ENCODE measurements around the gene NKG7. TPM values are rescaled to one million over a fixed set of nuclear protein-coding genes. Genes with fewer than 3 reads are reported as not detected.

Gene NKG7
- total and polyA plus RNA-seq, 2 experiments from 2014 or later: not detected

DNA sequence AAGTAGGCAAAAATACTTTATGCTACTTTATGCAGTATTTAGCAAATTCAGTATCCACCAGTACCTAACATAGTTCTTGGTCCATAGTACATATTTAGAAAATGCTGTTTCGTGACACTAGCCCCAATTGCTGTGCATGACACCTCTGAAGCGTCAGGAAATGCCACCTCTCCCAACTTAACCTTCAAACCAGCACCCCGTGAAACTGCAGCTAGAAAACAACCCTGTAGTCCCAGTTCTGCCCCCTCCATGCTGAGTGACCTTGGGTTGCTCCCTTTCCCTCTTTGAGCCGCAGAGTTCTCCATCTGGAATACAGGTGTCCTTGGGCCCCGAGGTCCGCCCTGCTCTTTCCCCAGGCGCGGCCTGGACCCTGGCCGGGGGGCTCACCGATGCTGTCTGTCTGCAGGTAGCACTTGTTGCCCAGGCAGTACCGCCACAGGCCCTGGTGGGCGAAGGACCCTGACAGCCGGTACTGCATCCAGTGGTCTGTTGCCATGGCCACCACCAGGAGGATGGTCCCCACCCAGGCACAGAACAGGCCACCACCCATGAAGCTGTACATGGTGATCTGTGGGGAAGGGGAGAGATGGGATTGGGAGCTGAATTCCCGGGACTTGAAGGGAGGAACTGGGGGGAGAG lies 14.5 kb upstream of the NKG7 start:
- no peaks in the 10 kb centered on the region for H3K36me3 ChIP-seq (ENCODE audit: insufficient read depth)

DNA sequence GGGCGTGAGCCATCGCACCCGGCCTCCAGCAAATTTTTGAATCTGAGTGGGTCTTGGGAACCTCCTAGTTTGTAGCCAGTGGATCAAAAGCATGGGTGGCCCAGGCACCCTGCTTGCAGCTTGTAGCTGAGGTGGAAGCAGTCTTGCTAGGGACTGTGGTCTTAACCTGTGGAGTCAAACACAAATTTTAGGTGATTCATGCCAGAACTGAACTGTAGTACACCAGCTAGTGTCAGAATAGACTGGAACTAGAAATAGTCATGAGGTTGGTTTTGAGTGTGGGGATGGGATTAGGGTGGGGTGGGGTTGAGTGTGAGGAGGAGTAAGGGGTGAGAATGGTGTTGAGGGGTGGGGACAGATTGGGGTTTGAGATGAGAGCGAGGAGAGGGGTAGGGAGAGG lies 9.6 kb upstream of the NKG7 start:
- H3K79me2 ChIP-seq (replicated peaks; ENCODE audit: insufficient read depth): no peaks in the 10 kb centered on the region
- Mint-ChIP-seq H3K9me3 (peaks cover 28% of the 10 kb centered on the region), H3K36me3 (ENCODE audit: low read depth) (peaks cover 12% of the 10 kb centered on the region; the same call in 2 of the 3 replicates), H3K4me3 (no peak overlapping the region), H3K4me1 (no peaks in the 10 kb centered on the region), H3K27ac (no peak overlapping the region), H3K27me3 (ENCODE audit: insufficient read depth, low read depth, poor library complexity) (peaks cover 3% of the 10 kb centered on the region)
- no peaks in the 10 kb centered on the region for H3K4me1 ChIP-seq (ENCODE audit: insufficient read depth)
- H3F3A ChIP-seq (replicated peaks; ENCODE audit: low read depth): no peaks in the 10 kb centered on the region
- no peak for ATAC-seq
- H3K9me2 ChIP-seq (ENCODE audit: insufficient read depth): no peaks in the 10 kb centered on the region
- no peak overlapping the region for H2AFZ ChIP-seq
- H3K36me3 ChIP-seq (ENCODE audit: insufficient read depth): peaks cover 5% of the 10 kb centered on the region; the same call in 1 of the 2 replicates
- DNase-seq (ENCODE audit: low spot score): no peak
- no peaks in the 10 kb centered on the region for H4K20me1 ChIP-seq (replicated peaks; ENCODE audit: insufficient read depth)
- no peak overlapping the region for H3K27ac ChIP-seq (ENCODE audit: low read depth)
- H3K4me3 ChIP-seq: no peak overlapping the region
- H3K4me2 ChIP-seq: no peak overlapping the region
- no peaks in the 10 kb centered on the region for H3K27me3 ChIP-seq (ENCODE audit: insufficient read depth)
- TF ChIP-seq ZNF114 (CRISPR knock-in tag; IDR thresholded peaks at IDR 0.05) (no peak), EZH2phosphoT487 (IDR thresholded peaks at IDR 0.05; ENCODE audit: unreplicated experiment) (no peak), STAT1 (IDR thresholded peaks at IDR 0.05; ENCODE audit: unreplicated experiment) (no peak), EZH2 (IDR thresholded peaks at IDR 0.05; ENCODE audit: low read depth, unreplicated experiment) (no peak), JUNB (IDR thresholded peaks at IDR 0.05; ENCODE audit: unreplicated experiment) (no peak), NANOG (IDR thresholded peaks at IDR 0.05; ENCODE audit: borderline replicate concordance) (no peak), CREB1 (CRISPR knock-in tag; IDR thresholded peaks at IDR 0.05; ENCODE audit: low read depth) (no peak), POLR2AphosphoS5 (IDR thresholded peaks at IDR 0.05; ENCODE audit: low read depth) (no peak)
- TF ChIP-seq, protein P1, sequence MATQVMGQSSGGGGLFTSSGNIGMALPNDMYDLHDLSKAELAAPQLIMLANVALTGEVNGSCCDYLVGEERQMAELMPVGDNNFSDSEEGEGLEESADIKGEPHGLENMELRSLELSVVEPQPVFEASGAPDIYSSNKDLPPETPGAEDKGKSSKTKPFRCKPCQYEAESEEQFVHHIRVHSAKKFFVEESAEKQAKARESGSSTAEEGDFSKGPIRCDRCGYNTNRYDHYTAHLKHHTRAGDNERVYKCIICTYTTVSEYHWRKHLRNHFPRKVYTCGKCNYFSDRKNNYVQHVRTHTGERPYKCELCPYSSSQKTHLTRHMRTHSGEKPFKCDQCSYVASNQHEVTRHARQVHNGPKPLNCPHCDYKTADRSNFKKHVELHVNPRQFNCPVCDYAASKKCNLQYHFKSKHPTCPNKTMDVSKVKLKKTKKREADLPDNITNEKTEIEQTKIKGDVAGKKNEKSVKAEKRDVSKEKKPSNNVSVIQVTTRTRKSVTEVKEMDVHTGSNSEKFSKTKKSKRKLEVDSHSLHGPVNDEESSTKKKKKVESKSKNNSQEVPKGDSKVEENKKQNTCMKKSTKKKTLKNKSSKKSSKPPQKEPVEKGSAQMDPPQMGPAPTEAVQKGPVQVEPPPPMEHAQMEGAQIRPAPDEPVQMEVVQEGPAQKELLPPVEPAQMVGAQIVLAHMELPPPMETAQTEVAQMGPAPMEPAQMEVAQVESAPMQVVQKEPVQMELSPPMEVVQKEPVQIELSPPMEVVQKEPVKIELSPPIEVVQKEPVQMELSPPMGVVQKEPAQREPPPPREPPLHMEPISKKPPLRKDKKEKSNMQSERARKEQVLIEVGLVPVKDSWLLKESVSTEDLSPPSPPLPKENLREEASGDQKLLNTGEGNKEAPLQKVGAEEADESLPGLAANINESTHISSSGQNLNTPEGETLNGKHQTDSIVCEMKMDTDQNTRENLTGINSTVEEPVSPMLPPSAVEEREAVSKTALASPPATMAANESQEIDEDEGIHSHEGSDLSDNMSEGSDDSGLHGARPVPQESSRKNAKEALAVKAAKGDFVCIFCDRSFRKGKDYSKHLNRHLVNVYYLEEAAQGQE (IDR thresholded peaks at IDR 0.05; ENCODE audit: unreplicated experiment): no peak
- TF ChIP-seq, protein P2, sequence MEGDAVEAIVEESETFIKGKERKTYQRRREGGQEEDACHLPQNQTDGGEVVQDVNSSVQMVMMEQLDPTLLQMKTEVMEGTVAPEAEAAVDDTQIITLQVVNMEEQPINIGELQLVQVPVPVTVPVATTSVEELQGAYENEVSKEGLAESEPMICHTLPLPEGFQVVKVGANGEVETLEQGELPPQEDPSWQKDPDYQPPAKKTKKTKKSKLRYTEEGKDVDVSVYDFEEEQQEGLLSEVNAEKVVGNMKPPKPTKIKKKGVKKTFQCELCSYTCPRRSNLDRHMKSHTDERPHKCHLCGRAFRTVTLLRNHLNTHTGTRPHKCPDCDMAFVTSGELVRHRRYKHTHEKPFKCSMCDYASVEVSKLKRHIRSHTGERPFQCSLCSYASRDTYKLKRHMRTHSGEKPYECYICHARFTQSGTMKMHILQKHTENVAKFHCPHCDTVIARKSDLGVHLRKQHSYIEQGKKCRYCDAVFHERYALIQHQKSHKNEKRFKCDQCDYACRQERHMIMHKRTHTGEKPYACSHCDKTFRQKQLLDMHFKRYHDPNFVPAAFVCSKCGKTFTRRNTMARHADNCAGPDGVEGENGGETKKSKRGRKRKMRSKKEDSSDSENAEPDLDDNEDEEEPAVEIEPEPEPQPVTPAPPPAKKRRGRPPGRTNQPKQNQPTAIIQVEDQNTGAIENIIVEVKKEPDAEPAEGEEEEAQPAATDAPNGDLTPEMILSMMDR (conservative IDR thresholded peaks at IDR 0.05; ENCODE audit: low read depth in 2 of 2): no peak
- TF ChIP-seq, protein P3, sequence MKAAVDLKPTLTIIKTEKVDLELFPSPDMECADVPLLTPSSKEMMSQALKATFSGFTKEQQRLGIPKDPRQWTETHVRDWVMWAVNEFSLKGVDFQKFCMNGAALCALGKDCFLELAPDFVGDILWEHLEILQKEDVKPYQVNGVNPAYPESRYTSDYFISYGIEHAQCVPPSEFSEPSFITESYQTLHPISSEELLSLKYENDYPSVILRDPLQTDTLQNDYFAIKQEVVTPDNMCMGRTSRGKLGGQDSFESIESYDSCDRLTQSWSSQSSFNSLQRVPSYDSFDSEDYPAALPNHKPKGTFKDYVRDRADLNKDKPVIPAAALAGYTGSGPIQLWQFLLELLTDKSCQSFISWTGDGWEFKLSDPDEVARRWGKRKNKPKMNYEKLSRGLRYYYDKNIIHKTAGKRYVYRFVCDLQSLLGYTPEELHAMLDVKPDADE (IDR thresholded peaks at IDR 0.05): no peak

More for the DNA sequence above, 14.5 kb upstream of the NKG7 start:
- peaks cover 15% of the 10 kb centered on the region for H3K4me1 Mint-ChIP-seq
- Histone ChIP-seq H4K20me1 (replicated peaks; ENCODE audit: insufficient read depth) (no peaks in the 10 kb centered on the region), H3K79me2 (replicated peaks; ENCODE audit: insufficient read depth) (no peaks in the 10 kb centered on the region), H3K9me2 (ENCODE audit: insufficient read depth) (no peaks in the 10 kb centered on the region), H3K4me3 (no peak overlapping the region), H3K4me1 (ENCODE audit: insufficient read depth) (no peaks in the 10 kb centered on the region), H3K27me3 (ENCODE audit: insufficient read depth) (no peaks in the 10 kb centered on the region), H3F3A (replicated peaks; ENCODE audit: low read depth) (no peaks in the 10 kb centered on the region), H3K4me2 (no peak overlapping the region), H3K27ac (ENCODE audit: low read depth) (no peak overlapping the region), H2AFZ (no peak overlapping the region)
- DNase-seq (ENCODE audit: low spot score) (no peak), ATAC-seq (no peak)
- H3K36me3 Mint-ChIP-seq (ENCODE audit: low read depth): peaks cover 3% of the 10 kb centered on the region; the same call in 2 of the 3 replicates
- H3K27me3 Mint-ChIP-seq (ENCODE audit: insufficient read depth, low read depth, poor library complexity): peaks cover 17% of the 10 kb centered on the region
- H3K4me3 Mint-ChIP-seq: no peak overlapping the region
- no peak overlapping the region for H3K27ac Mint-ChIP-seq
- no peak for TF ChIP-seq JUNB (IDR thresholded peaks at IDR 0.05; ENCODE audit: unreplicated experiment)
- H3K9me3 Mint-ChIP-seq: peaks cover 8% of the 10 kb centered on the region
